ENCODE data around the gene SPEG.

DNA sequence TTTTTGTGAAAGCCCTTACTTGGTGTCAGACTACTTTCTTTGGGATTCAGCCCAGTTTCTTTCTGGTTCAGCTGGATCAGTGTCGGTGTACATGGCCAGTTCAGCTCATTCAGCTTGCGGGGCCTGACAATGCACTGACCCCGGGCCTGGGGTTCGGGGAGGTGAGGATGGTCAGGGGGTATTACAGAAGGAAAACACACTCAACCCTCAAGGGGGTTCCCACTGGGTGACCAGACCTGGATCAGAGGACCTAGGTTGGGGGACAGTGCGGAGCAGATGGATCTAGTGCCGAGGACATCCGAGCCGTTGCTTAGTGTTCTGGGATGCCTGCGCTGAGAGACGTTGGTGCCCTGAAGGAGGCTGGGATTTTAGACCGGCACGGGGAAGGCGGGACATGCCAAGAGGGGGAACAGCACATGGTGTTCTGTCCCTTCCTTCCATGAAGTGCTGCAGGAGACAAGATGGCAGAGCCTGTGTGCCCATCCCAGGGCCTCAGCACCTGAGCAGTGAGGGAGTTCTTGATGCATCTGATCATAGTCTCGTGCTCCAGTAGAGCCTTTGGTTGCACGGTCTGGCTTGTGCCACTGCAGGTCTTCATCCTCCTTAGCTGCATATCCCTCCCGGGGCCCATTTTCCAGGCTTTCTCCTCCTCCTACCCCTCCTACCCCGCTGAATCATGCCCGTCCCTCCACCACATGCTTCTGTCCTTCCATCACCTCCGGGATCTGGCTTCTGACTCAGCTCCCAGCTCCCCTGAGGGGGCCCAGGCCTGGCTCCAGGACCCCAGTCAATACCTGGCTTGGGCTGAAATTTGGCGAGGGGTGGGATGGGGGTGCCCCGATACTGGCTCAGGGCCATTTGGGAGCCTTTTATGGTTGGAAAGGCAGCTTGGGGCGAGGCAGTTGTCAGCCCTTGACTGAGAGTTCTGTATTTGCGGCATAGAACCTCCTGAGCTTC, 18.0 kb downstream of the SPEG start:
- TF ChIP-seq CTCF (IDR thresholded peaks at IDR 0.05; ENCODE audit: low read length) (no peak), EZH2 (IDR thresholded peaks at IDR 0.05; ENCODE audit: borderline replicate concordance, low read length) (no peak)

Measured in OCI-LY1 (cell line).